Mucosa of rectum (tissue), 2 donors: ENCODE measurements around the gene RIMKLA.

ENCODE experiments used
- H3K27ac ChIP-seq, 2 donors: one replicate each; pipeline ENCODE4 v1.7.0; 2013; ENCODE audit warnings: inconsistent platforms in 2 of 2, low read depth in 2 of 2, low read length in 2 of 2
- H3K27me3 ChIP-seq, 2 donors: one replicate each; pipeline ENCODE4 v1.7.0; 2013; ENCODE audit warnings: low read length in 2 of 2; ENCODE audit not compliant: control insufficient read depth in 2 of 2, insufficient read depth in 2 of 2
- H3K36me3 ChIP-seq, 2 donors: one replicate each; pipeline ENCODE4 v1.7.0; 2013; ENCODE audit warnings: low read length in 2 of 2; ENCODE audit not compliant: control insufficient read depth in 2 of 2, insufficient read depth in 2 of 2
- H3K4me1 ChIP-seq, 2 donors: one replicate each; pipeline ENCODE4 v1.7.0; 2013; ENCODE audit warnings: low read length in 2 of 2, mild to moderate bottlenecking in 1 of 2; ENCODE audit not compliant: control insufficient read depth in 2 of 2, insufficient read depth in 2 of 2
- H3K4me3 ChIP-seq, 2 donors: one replicate each; pipeline ENCODE4 v1.7.0; 2013; ENCODE audit warnings: low read length in 2 of 2
- H3K9ac ChIP-seq, 2 donors: one replicate each; pipeline ENCODE4 v1.7.0; 2013; ENCODE audit warnings: low read length in 2 of 2, low read depth in 1 of 2, mild to moderate bottlenecking in 1 of 2
- H3K9me3 ChIP-seq, 2 donors: one replicate each; pipeline ENCODE4 v1.7.0; 2013; ENCODE audit warnings: low read length in 2 of 2; ENCODE audit not compliant: control insufficient read depth in 2 of 2
- donor health status: healthy.
- donor health status: Normal muscosa, but diverticular disease.

Gene RIMKLA, protein sequence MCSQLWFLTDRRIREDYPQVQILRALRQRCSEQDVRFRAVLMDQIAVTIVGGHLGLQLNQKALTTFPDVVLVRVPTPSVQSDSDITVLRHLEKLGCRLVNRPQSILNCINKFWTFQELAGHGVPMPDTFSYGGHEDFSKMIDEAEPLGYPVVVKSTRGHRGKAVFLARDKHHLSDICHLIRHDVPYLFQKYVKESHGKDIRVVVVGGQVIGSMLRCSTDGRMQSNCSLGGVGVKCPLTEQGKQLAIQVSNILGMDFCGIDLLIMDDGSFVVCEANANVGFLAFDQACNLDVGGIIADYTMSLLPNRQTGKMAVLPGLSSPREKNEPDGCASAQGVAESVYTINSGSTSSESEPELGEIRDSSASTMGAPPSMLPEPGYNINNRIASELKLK

DNA sequence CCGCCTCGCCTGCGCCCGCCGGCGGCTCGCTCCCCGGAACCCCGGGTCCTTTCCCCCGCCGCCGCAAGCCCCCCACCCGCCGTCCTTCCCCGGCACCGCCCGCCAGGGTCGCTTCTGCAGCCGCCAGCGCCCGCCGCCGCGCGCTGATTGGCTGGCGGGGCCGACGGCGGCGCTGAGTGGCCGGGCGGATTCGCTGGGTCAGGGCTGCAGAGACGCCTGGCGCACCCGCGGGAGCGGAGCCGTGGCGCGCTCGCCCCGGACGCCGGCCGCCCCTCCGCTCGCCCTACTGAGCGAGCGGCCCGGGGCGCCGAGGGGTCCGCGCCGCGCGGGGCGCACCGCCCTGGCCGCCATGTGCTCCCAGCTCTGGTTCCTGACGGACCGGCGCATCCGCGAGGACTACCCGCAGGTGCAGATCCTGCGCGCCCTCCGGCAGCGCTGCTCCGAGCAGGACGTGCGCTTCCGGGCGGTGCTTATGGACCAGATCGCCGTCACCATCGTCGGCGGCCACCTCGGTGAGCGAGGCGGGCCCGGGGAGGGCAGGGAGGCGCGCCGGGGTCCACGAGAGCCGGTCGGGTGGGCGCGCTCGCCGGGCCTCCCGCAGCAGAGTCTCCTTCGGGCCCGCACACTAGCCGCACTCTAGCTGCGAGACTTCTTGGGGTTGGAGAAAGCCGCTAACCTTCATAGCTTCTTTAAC lies at the start of gene RIMKLA:
RIMKLA (plus strand) TSS at position 207 of the 694 bp plus-strand sequence; CDS start at position 350, 143 bp downstream.
- Histone ChIP-seq H3K9ac (peak within 1 kb of the TSS in 1 of 2 donors; percentile 78), H3K36me3 (no peaks in the 10 kb centered on the region), H3K27me3 (peaks cover 0 to 7% of the 10 kb centered on the region in 2 donors), H3K4me1 (peaks cover 3 to 8% of the 10 kb centered on the region in 2 donors), H3K9me3 (no peaks in the 10 kb centered on the region), H3K27ac (peak within 1 kb of the TSS in 1 of 2 donors; percentile 29), H3K4me3 (peak within 1 kb of the TSS; percentile 72 to 76)

DNA sequence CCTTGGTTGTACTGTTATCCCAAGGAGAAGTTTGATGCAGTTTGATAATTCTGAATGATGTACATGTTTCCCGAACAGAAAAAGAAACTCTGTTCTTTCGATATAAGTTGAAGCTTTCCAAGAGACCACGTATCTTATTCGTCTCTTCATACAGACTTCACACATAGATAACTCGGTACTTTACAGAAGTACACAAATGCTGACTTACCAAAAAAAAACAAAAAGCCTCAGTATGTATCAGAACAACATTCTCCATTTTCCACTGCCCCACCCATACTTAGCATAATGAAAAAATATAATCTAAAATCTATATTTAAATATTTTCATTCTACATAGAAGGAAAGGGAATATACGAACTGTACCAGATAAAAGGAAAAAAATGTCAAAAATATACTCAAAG lies 47.7 kb upstream of the RIMKLA start:
- no peaks in the 10 kb centered on the region for H3K27me3 ChIP-seq
- no peak overlapping the region for H3K4me3 ChIP-seq
- peaks cover 13 to 18% of the 10 kb centered on the region in 2 donors for H3K4me1 ChIP-seq
- H3K36me3 ChIP-seq, result no peaks in the 10 kb centered on the region
- H3K9me3 ChIP-seq, result no peaks in the 10 kb centered on the region
- no peak overlapping the region for H3K9ac ChIP-seq
- no peak overlapping the region for H3K27ac ChIP-seq

DNA sequence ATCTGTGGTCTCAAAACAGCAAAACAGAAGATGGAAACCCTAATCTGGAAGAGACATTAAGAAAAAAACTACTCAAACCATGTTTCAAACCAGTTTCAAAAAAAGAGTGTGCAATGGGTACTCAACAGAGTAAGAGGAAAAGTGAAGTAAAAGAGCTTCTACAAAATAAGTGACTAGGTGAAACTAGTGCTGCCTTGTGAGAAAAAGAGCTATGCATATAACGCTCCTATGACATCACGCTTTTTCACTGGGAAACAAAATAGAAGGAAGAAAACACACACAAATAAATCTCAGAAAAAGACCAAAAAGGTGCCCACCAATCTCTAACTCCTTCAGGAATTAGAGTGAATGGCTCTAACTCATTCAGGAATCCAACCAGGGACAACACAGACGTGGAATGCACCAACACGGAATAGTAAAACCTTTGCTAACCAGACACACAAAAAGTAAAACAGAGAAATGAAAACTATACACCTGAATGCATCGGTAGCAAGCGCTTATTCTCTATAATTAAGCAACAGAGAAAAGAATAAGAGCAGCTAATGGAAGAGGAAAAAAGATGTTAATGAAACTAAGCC lies 46.8 kb upstream of the RIMKLA start:
- Histone ChIP-seq H3K27me3 (no peaks in the 10 kb centered on the region), H3K36me3 (no peaks in the 10 kb centered on the region), H3K27ac (peak overlapping the region in 1 of 2 donors; percentile 97), H3K4me3 (peak overlapping the region; percentile 88 to 99), H3K9ac (peak overlapping the region; percentile 9 to 94), H3K9me3 (no peaks in the 10 kb centered on the region), H3K4me1 (peaks cover 17 to 18% of the 10 kb centered on the region in 2 donors)

DNA sequence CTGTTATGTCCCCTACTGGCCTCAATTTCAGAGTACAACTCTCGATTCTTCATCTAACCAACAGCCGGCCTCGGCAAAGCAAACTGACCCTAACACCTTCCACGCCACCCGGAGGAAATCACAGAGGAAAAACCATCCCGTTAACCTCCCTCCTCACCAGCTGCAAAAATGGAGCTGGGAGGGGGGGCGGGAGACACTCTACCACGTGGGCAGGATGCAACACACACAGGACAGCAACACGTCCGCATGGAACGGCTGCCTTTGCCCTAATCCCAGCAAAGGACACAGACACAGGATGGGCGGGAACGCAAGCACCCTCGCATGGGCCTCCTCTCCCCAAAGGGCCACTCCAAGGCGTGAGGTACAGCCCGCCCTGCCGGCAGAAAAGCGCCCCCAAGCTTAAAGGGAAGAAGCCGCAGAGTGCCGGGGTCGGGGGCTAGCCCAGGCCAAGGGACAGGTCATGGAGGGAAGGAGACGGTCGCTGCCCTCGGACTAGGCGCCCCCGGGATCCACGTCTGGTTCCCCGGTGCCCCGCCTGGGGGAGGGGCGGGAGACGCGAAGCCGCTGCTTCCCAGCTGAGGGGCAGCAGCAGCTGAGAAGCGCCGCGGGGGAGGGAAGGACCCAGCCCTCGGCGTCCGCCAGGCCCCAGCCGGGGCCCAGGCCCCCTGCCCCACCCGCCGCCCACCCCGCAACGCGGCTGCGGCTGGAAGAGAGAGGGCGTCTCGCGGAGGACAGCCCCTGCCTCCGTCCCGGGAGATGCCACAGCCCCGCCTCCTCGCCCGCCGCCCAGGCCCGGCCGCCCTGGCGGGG lies 46.1 kb upstream of the RIMKLA start:
- peak overlapping the region; percentile 96 to 97 for H3K27ac ChIP-seq
- H3K4me1 ChIP-seq, result peaks cover 18 to 24% of the 10 kb centered on the region in 2 donors
- peak overlapping the region; percentile 70 to 94 for H3K9ac ChIP-seq
- H3K27me3 ChIP-seq, result no peaks in the 10 kb centered on the region
- H3K36me3 ChIP-seq, result no peaks in the 10 kb centered on the region
- H3K9me3 ChIP-seq, result no peaks in the 10 kb centered on the region
- H3K4me3 ChIP-seq, result peak overlapping the region; percentile 88 to 99

DNA sequence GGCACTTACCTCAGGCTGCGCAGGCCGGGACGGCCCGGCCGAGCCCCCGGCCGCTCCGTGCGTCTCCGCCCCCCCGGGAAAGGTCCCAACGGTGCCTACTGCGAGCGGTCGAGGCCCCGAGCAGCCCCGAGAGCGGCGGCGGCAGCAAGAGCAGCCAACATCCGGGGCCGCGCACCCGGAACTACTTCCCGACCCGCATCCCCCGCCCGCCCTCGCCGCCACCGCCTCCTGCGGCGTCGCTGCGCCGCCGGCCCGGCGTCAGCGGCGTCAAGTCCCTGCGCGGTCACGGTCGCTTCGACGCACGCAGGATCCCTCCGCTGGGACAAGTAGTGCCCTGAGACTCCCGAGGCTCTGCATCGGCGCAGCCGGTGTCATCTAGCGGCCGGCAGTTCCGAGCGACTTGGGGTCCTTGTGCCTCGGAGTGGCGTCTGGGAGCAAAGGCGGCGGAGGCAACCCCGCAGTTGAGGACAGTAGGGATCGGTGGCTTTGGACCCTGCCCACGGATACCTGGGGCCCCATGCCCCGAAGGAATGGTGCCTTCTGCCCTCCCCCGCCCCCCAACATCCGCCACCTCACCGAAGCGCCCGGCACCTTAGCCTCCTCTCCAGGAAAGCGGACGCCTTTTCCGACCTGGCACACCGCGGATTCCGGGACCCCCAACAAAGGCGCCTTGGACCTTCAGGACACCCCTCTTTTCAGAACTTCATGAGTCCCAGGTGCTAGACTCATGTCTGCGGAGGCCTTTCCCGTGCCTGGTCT lies 45.4 kb upstream of the RIMKLA start, which contains the start of gene FOXJ3:
FOXJ3 (minus strand) TSS at position 186 of the 759 bp plus-strand sequence. CDS start 24,142 bp downstream, outside the sequence.
- Histone ChIP-seq H3K9ac (peak within 1 kb of the TSS; percentile 94 to 96), H3K27ac (peak within 1 kb of the TSS; percentile 96 to 97), H3K36me3 (no peaks in the 10 kb centered on the region), H3K9me3 (no peaks in the 10 kb centered on the region), H3K27me3 (no peaks in the 10 kb centered on the region), H3K4me3 (peak within 1 kb of the TSS; percentile 91 to 99), H3K4me1 (peaks cover 24 to 30% of the 10 kb centered on the region in 2 donors)

DNA sequence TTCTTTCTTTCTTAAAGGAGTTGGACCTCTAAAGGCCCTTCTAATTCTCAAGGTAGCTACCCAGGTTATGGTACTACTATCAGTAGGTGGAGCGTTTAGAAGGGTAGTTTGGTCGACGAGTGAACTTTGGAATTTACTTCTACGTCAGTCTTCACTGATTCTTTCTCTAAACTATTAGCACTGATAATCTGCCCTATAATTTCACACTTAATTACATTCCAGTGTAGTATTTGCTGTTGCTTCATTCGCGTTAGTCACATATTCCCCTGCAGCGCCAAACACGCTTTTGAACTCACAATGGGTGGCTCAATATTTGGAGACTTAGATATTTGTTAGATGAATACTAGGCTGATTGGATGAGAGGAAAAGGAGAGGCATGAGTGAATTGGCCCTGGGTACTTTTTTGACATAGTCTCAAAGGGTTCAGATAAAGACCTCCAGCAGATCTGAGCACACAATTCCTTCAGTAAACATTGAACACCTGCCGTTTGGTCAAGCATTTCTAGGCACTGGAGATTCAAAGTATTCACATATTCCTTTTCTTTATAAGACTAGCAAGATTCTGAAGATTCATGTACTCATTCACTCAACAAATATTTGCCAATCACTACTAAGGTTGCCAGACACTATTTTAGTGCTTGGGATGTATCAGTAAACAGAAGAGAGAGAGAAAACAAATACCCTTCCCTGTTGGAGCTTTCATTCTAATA lies 44.6 kb upstream of the RIMKLA start:
- no peaks in the 10 kb centered on the region for H3K27me3 ChIP-seq
- peaks cover 24 to 37% of the 10 kb centered on the region in 2 donors for H3K4me1 ChIP-seq
- peak overlapping the region; percentile 91 to 99 for H3K4me3 ChIP-seq
- H3K9me3 ChIP-seq, result no peaks in the 10 kb centered on the region
- peak overlapping the region; percentile 96 to 97 for H3K27ac ChIP-seq
- peak overlapping the region; percentile 94 to 96 for H3K9ac ChIP-seq
- no peaks in the 10 kb centered on the region for H3K36me3 ChIP-seq

DNA sequence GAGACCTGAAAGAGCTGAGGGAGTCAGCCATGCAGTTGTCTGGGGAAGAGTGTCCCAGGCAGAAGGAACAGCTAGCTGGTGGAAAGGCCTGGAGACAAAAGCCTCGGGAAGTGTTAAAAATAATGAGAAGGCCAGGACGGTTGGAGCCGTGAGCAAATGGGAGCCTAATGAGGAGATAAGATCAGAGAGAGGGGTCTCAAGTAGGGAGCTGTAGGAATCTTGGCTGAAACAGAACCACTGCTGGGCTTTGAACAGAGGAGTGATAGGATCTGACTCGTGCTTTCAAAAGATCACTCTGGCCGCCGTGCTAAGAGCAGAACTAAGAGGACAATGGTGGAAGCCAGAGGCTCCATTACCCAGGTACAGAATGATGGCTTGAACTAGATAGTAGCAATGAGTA lies 43.6 kb upstream of the RIMKLA start:
- H3K36me3 ChIP-seq, result no peaks in the 10 kb centered on the region
- no peak overlapping the region for H3K9ac ChIP-seq
- no peaks in the 10 kb centered on the region for H3K27me3 ChIP-seq
- peaks cover 24 to 39% of the 10 kb centered on the region in 2 donors for H3K4me1 ChIP-seq
- no peak overlapping the region for H3K27ac ChIP-seq
- no peak overlapping the region for H3K4me3 ChIP-seq
- no peaks in the 10 kb centered on the region for H3K9me3 ChIP-seq

DNA sequence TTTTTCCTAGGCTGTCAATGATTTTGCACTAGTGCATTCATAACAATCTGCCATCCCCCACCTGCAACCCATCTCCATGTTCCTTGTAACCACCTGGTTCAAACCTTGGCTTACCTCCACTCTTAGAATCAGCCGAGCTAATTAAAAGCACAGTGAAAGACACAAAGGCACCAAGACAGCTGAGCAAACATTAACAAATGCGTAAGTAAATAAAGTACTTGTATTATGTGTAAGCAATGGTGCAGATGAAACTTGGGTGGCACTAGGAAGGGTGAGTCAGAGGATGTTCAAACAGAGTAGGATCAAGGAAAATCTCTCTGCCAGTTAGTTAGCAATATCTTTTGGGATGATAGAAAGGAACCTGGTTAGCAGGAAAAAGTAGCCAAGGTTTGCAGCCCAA lies 40.5 kb upstream of the RIMKLA start:
- Histone ChIP-seq H3K4me1 (peaks cover 15 to 26% of the 10 kb centered on the region in 2 donors), H3K27ac (peak overlapping the region; percentile 49 to 62), H3K9me3 (no peaks in the 10 kb centered on the region), H3K9ac (no peak overlapping the region), H3K36me3 (no peaks in the 10 kb centered on the region), H3K27me3 (no peaks in the 10 kb centered on the region), H3K4me3 (no peak overlapping the region)
